Sigmoid colon (tissue), 7 donors: ENCODE results near the gene SLC6A12. TPM values are rescaled to one million over a fixed set of nuclear protein-coding genes. Genes with fewer than 3 reads are reported as not detected.

ENCODE experiments used
- DNase-seq: peaks from one replicate; pipeline ENCODE4 v3.0.0-alpha.2; 2019
- H3K27ac ChIP-seq, 4 donors: fragments of 200-600 bp; sonication (generic); one replicate each; pipeline ENCODE4 v1.5.1; 2016 to 2019; ENCODE audit warnings: mild to moderate bottlenecking in 1 of 4
- H3K27me3 ChIP-seq, 3 donors: fragments of 200-600 bp; sonication (generic); one replicate each; pipeline ENCODE4 v1.5.1; 2019; ENCODE audit warnings: mild to moderate bottlenecking in 1 of 3
- H3K36me3 ChIP-seq, 4 donors: fragments of 200-600 bp; sonication (generic); one replicate each; pipeline ENCODE4 v1.5.1; 2016 to 2019
- H3K4me1 ChIP-seq, 4 donors: fragments of 200-600 bp; sonication (generic); one replicate each; pipeline ENCODE4 v1.5.1; 2017 to 2019
- H3K4me3 ChIP-seq, 4 donors: fragments of 200-600 bp; sonication (generic); one replicate each; pipeline ENCODE4 v1.5.1; 2017 to 2019; ENCODE audit warnings: mild to moderate bottlenecking in 2 of 4, moderate library complexity in 1 of 4
- H3K9me3 ChIP-seq, 4 donors: fragments of 200-600 bp in 3 of 4; sonication (generic) in 3 of 4; one replicate each; pipeline versions ENCODE4 v1.5.1 to v1.6.1; 2013 to 2019
- CTCF ChIP-seq, 4 experiments: fragments of 450-650 bp in 3 of 4; fragments of 200-600 bp in 1 of 4; IDR thresholded peaks; one replicate each; pipeline ENCODE4 v1.5.1; 2016 to 2019; ENCODE audit warnings: antibody characterized with exemption in 4 of 4, mild to moderate bottlenecking in 3 of 4, moderate library complexity in 2 of 4
- EP300 ChIP-seq, 4 donors: sonication (generic); formaldehyde crosslinking; IDR thresholded peaks; one replicate each; pipeline ENCODE4 v1.6.1; 2017; ENCODE audit warnings: antibody characterized with exemption in 4 of 4
- POLR2A ChIP-seq, 2 donors: fragments of 450-650 bp; IDR thresholded peaks; one replicate each; pipeline ENCODE4 v1.6.1; 2016; ENCODE audit warnings: antibody characterized with exemption in 2 of 2, mild to moderate bottlenecking in 2 of 2, moderate library complexity in 2 of 2
- POLR2AphosphoS5 ChIP-seq, 4 donors: sonication (generic); formaldehyde crosslinking; IDR thresholded peaks; one replicate each; pipeline ENCODE4 v1.6.1; 2017; ENCODE audit warnings: antibody characterized with exemption in 4 of 4
- WGBS, 2 donors: extraction: QIAGEN DNeasy Blood & Tissue Kit; methylation state at CpG; one replicate each; pipeline ENCODE4 v1.1.7; 2013; 5-methylcytosine and 5-hydroxymethylcytosine counted together
- intact Hi-C: fragments of 100-400 bp; cut with DNase I; formaldehyde crosslinking; loops from one replicate; pipeline ENCODE4 v1.15.1; 2023
- polyA plus RNA-seq, 3 donors: library from polyadenylated mRNA; stranded (reverse); fragments of 200-250 nt; gene quantifications; one replicate each; pipeline ENCODE4 v1.2.3, GENCODE V29; 2013
- total RNA-seq, 4 donors: library from RNA; depleted of rRNA; stranded (reverse); fragments of >200 nt; gene quantifications; one replicate each; pipeline ENCODE4 v1.1.0, GENCODE V29; 2016
- donor health status: healthy with polysubstance abuse.
- donor health status: Bipolar disorder and iron deficiency.
- donor health status: healthy.

Gene SLC6A12
- total and polyA plus RNA-seq, 7 donors = 0.28 to 4.2 (median 2.1) TPM; not detected in 2

GRCh38 chr12:181921-182320, 32.0 kb downstream of the SLC6A12 start:
- intact Hi-C loops = no loop called here
- H3K27me3 ChIP-seq = peaks cover 0 to 8% (median 0%) of the 10 kb centered on the region in 3 donors
- no peaks in the 10 kb centered on the region for H3K36me3 ChIP-seq
- H3K4me3 ChIP-seq = no peak overlapping the region
- H3K4me1 ChIP-seq = peaks cover 0 to 4% (median under 1%) of the 10 kb centered on the region in 4 donors
- TF ChIP-seq CTCF (IDR thresholded peaks at IDR 0.05) (no peak), EP300 (IDR thresholded peaks at IDR 0.05) (no peak), POLR2AphosphoS5 (IDR thresholded peaks at IDR 0.05) (no peak)
- no peak overlapping the region for H3K27ac ChIP-seq
- no peaks in the 10 kb centered on the region for H3K9me3 ChIP-seq
- no peak for DNase-seq
- 87 to 89% methylated on average over 17 of the region's 17 CpGs for WGBS, 2 donors

GRCh38 chr12:180445-180844, 33.5 kb downstream of the SLC6A12 start:
- WGBS, 2 donors = 33 to 63% methylated on average over 8 of the region's 8 CpGs
- TF ChIP-seq CTCF (IDR thresholded peaks at IDR 0.05) (no peak), POLR2A (IDR thresholded peaks at IDR 0.05) (no peak), POLR2AphosphoS5 (IDR thresholded peaks at IDR 0.05) (no peak), EP300 (IDR thresholded peaks at IDR 0.05) (no peak)
- H3K9me3 ChIP-seq = no peaks in the 10 kb centered on the region
- peaks cover 0 to 8% (median 0%) of the 10 kb centered on the region in 3 donors for H3K27me3 ChIP-seq
- no peak overlapping the region for H3K4me3 ChIP-seq
- peak overlapping the region in 1 of 4 donors; percentile 8 for H3K27ac ChIP-seq
- intact Hi-C loops = no loop called here
- H3K36me3 ChIP-seq = no peaks in the 10 kb centered on the region
- no peak for DNase-seq
- H3K4me1 ChIP-seq = peaks cover 0 to 12% (median 4%) of the 10 kb centered on the region in 4 donors

- WGBS, 2 donors = 86% methylated on average over 5 of the region's 5 CpGs
- intact Hi-C loops = no loop called here
- H3K4me3 ChIP-seq = no peak overlapping the region
- peaks cover 0 to 12% (median 4%) of the 10 kb centered on the region in 4 donors for H3K4me1 ChIP-seq
- no peaks in the 10 kb centered on the region for H3K9me3 ChIP-seq
- no peak for TF ChIP-seq CTCF (IDR thresholded peaks at IDR 0.05)
- no peak for TF ChIP-seq EP300 (IDR thresholded peaks at IDR 0.05)
- no peak for TF ChIP-seq POLR2A (IDR thresholded peaks at IDR 0.05)
- no peak for TF ChIP-seq POLR2AphosphoS5 (IDR thresholded peaks at IDR 0.05)
- DNase-seq = no peak
- no peaks in the 10 kb centered on the region for H3K36me3 ChIP-seq
- H3K27me3 ChIP-seq = peaks cover 0 to 8% (median 0%) of the 10 kb centered on the region in 3 donors
- peak overlapping the region in 1 of 4 donors; percentile 8 for H3K27ac ChIP-seq
Measured at GRCh38 chr12:179885-180284, 34.1 kb downstream of the SLC6A12 start.

GRCh38 chr12:179131-179884, 34.6 kb downstream of the SLC6A12 start:
- no peaks in the 10 kb centered on the region for H3K9me3 ChIP-seq
- peaks cover 0 to 12% (median 4%) of the 10 kb centered on the region in 4 donors for H3K4me1 ChIP-seq
- no peak overlapping the region for H3K4me3 ChIP-seq
- TF ChIP-seq POLR2A (IDR thresholded peaks at IDR 0.05) (no peak), POLR2AphosphoS5 (IDR thresholded peaks at IDR 0.05) (no peak), EP300 (IDR thresholded peaks at IDR 0.05) (no peak), CTCF (IDR thresholded peaks at IDR 0.05) (no peak)
- H3K27me3 ChIP-seq = peaks cover 0 to 8% (median 0%) of the 10 kb centered on the region in 3 donors
- H3K36me3 ChIP-seq = no peaks in the 10 kb centered on the region
- no peak for DNase-seq
- WGBS, 2 donors = 83 to 85% methylated on average over 11 of the region's 11 CpGs
- intact Hi-C loops = no loop called here
- peak overlapping the region in 1 of 4 donors; percentile 8 for H3K27ac ChIP-seq
